ENCODE data around the gene LAMTOR3. TPM values are rescaled to one million over a fixed set of nuclear protein-coding genes. Genes with fewer than 3 reads are reported as not detected.

The LAMTOR3 gene
- total RNA-seq, 2 donors from 2014 or later, result 31.6 to 33.0 TPM

DNA sequence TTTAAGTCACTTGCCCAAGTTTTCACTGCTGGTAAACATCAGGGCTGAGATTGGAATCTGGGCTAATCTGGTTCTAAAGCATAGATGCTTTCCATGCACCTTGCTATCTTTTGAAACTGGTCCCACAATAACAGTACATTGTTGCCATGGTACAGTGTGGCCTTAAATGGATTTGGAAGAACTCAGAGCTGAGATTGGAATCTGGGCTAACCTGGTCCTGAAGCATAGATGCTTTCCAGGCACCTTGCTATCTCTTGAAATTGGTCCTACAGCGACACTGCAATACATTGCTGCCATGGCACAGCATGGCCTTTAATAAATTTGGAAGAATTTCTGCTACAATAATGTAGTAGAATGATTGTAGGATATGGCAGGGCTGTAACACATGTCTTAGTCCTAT is 49.0 kb downstream of the LAMTOR3 start:
- WGBS, 2 experiments (ENCODE audit: insufficient coverage in 1 of 2, insufficient read length in 1 of 2), result 95% methylated on average over 1 of the region's 1 CpG; no CpG with 5 or more reads in 1 of the 2 experiments

DNA sequence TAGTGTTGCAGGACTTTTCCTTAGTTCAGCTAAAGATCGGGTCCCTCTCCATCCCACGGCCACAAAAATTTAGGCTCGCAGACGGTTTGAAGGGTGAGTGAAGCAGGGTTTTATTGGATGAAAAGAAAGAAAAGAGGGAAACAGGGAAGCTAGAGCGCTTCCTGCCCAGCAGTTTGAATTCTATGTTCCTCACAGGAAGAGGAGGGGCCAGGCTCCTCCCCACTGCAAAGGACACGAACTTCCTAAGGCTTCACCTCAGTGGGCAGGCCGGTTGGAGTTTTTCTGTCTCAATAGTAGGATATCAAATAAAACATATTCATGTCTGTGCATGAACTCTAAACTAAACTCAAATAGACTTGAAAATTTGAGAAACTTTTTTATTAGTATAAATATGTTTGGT is 50.2 kb downstream of the LAMTOR3 start:
- no peaks in the 10 kb centered on the region for H3K36me3 ChIP-seq (ENCODE audit: control insufficient read depth, insufficient read depth, low read length)
- no peak overlapping the region for H3K27ac ChIP-seq (ENCODE audit: low read depth, low read length)
- Mint-ChIP-seq H3K27me3 (ENCODE audit: insufficient read depth) (no peaks in the 10 kb centered on the region), H3K27ac (no peak overlapping the region), H3K4me3 (no peak overlapping the region), H3K4me1 (no peaks in the 10 kb centered on the region), H3K36me3 (ENCODE audit: low read depth) (no peaks in the 10 kb centered on the region), H3K9me3 (no peaks in the 10 kb centered on the region)
- H3K4me1 ChIP-seq (ENCODE audit: control insufficient read depth, insufficient read depth, low read length), result no peaks in the 10 kb centered on the region
- no peak overlapping the region for H3K4me3 ChIP-seq (ENCODE audit: low read length)
- no peak for TF ChIP-seq CTCF (conservative IDR thresholded peaks at IDR 0.05)
- WGBS, 2 experiments (ENCODE audit: insufficient coverage in 1 of 2, insufficient read length in 1 of 2), result 88 to 95% methylated on average over 4 to 7 of the region's 7 CpGs
- no peak overlapping the region for H3K9ac ChIP-seq (ENCODE audit: extremely low read depth, low read length, poor library complexity, severe bottlenecking)
- DNase-seq, result no peak
- H3K9me3 ChIP-seq (ENCODE audit: control insufficient read depth, low read length), result no peaks in the 10 kb centered on the region
- no peaks in the 10 kb centered on the region for H3K27me3 ChIP-seq (ENCODE audit: control insufficient read depth, insufficient read depth, low read length, poor library complexity, severe bottlenecking)

More for the DNA sequence above, 49.0 kb downstream of the LAMTOR3 start:
- H3K36me3 ChIP-seq (ENCODE audit: control insufficient read depth, insufficient read depth, low read length), result no peaks in the 10 kb centered on the region
- Mint-ChIP-seq H3K4me1 (no peaks in the 10 kb centered on the region), H3K36me3 (ENCODE audit: low read depth) (no peaks in the 10 kb centered on the region), H3K9me3 (no peaks in the 10 kb centered on the region), H3K27ac (no peak overlapping the region), H3K4me3 (no peak overlapping the region), H3K27me3 (ENCODE audit: insufficient read depth) (no peaks in the 10 kb centered on the region)
- TF ChIP-seq CTCF (conservative IDR thresholded peaks at IDR 0.05), result no peak
- H3K4me1 ChIP-seq (ENCODE audit: control insufficient read depth, insufficient read depth, low read length), result no peaks in the 10 kb centered on the region
- H3K27ac ChIP-seq (ENCODE audit: low read depth, low read length), result no peak overlapping the region
- no peak overlapping the region for H3K9ac ChIP-seq (ENCODE audit: extremely low read depth, low read length, poor library complexity, severe bottlenecking)
- H3K9me3 ChIP-seq (ENCODE audit: control insufficient read depth, low read length), result no peaks in the 10 kb centered on the region
- no peaks in the 10 kb centered on the region for H3K27me3 ChIP-seq (ENCODE audit: control insufficient read depth, insufficient read depth, low read length, poor library complexity, severe bottlenecking)
- no peak overlapping the region for H3K4me3 ChIP-seq (ENCODE audit: low read length)
- DNase-seq, result no peak

DNA sequence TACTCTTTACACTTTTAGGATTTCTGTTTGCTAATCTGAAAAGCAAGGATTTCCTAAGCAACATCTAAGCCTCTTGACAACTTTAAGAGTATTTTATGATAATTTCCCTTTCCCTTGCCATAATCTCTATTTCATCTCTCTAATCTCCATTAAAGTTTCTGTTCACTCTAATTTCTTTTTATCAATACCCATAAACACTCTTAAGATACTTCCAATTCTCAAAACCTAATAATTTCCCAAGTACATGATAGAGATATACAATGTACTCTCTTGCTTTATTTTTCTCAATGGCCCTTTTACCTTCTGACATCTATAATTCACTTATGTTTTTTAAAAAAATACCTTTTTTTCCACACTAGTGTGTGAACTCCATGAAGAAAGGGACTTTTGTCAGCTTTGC is 50.8 kb downstream of the LAMTOR3 start:
- H3K9me3 ChIP-seq (ENCODE audit: control insufficient read depth, low read length), result no peaks in the 10 kb centered on the region
- no peak for TF ChIP-seq CTCF (conservative IDR thresholded peaks at IDR 0.05)
- no peak overlapping the region for H3K27ac Mint-ChIP-seq
- H3K27me3 Mint-ChIP-seq (ENCODE audit: insufficient read depth), result no peaks in the 10 kb centered on the region
- DNase-seq, result no peak
- no peaks in the 10 kb centered on the region for H3K4me1 ChIP-seq (ENCODE audit: control insufficient read depth, insufficient read depth, low read length)
- no peaks in the 10 kb centered on the region for H3K36me3 ChIP-seq (ENCODE audit: control insufficient read depth, insufficient read depth, low read length)
- no peak overlapping the region for H3K9ac ChIP-seq (ENCODE audit: extremely low read depth, low read length, poor library complexity, severe bottlenecking)
- no peak overlapping the region for H3K4me3 ChIP-seq (ENCODE audit: low read length)
- H3K4me3 Mint-ChIP-seq, result no peak overlapping the region
- no peaks in the 10 kb centered on the region for H3K4me1 Mint-ChIP-seq
- H3K27ac ChIP-seq (ENCODE audit: low read depth, low read length), result no peak overlapping the region
- H3K9me3 Mint-ChIP-seq, result no peaks in the 10 kb centered on the region
- H3K36me3 Mint-ChIP-seq (ENCODE audit: low read depth), result no peaks in the 10 kb centered on the region
- H3K27me3 ChIP-seq (ENCODE audit: control insufficient read depth, insufficient read depth, low read length, poor library complexity, severe bottlenecking), result no peaks in the 10 kb centered on the region

All from endodermal cell (in vitro differentiated cells).